Measurements from ENCODE around the gene ZC3H7A.
"Not testable (repeated sequence)": the region's sequence is repeated elsewhere in the genome, so short reads cannot be mapped to it uniquely, and the experiment has no call there.

ZC3H7A gene

DNA sequence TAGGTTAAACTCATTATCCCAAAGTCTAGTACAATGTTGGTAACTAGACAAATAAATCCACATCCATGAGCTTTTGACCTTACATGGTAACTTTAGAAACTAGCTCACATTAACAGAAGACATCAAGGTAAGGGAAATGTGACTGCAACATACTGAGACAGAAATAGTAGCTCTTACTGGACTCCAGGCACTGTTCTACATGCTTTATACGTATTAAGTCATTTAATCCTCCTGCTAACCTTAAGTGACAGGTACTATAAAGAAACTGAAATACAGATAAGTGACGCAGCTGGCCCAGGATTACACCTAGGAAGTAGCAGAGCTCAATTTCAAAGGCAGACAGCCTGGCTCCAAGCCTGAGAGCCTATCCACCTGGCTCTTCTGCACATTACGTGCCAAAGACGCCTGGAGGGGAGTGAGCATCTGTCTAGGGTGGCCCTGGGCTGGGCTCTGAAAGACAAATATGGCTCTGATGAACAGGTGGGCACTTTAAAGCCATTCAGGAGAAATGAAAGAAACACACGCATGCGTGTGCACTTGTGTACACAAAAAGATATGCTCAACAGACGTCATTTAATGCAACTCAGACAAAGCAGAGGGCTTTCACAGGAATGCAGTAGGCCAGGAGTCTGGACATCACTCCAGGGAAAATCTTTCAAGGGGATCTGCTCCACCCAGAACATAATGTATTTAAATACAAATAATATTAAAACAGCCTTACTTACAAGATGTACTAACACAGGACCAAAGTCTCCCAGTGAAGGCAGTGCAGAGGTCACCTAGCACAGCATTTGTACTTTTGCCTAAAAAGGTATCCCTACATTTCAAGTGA lies 4.4 kb downstream of the ZC3H7A start:
- TF ChIP-seq, protein P1, sequence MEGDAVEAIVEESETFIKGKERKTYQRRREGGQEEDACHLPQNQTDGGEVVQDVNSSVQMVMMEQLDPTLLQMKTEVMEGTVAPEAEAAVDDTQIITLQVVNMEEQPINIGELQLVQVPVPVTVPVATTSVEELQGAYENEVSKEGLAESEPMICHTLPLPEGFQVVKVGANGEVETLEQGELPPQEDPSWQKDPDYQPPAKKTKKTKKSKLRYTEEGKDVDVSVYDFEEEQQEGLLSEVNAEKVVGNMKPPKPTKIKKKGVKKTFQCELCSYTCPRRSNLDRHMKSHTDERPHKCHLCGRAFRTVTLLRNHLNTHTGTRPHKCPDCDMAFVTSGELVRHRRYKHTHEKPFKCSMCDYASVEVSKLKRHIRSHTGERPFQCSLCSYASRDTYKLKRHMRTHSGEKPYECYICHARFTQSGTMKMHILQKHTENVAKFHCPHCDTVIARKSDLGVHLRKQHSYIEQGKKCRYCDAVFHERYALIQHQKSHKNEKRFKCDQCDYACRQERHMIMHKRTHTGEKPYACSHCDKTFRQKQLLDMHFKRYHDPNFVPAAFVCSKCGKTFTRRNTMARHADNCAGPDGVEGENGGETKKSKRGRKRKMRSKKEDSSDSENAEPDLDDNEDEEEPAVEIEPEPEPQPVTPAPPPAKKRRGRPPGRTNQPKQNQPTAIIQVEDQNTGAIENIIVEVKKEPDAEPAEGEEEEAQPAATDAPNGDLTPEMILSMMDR (IDR thresholded peaks at IDR 0.05; ENCODE audit: low read depth, low read length, missing control alignments): no peak
- Histone ChIP-seq H3K4me3 (ENCODE audit: low read depth, low read length) (no peak overlapping the region), H3K36me3 (replicated peaks) (peaks cover 9% of the 10 kb centered on the region), H3K27ac (no peak overlapping the region), H3K27me3 (replicated peaks) (no peaks in the 10 kb centered on the region)
- in situ Hi-C loops (cut with HindIII; ENCODE audit: low pct_ligation_motif_present, low sequenced_read_pairs): no loop called here
- no peak for DNase-seq

DNA sequence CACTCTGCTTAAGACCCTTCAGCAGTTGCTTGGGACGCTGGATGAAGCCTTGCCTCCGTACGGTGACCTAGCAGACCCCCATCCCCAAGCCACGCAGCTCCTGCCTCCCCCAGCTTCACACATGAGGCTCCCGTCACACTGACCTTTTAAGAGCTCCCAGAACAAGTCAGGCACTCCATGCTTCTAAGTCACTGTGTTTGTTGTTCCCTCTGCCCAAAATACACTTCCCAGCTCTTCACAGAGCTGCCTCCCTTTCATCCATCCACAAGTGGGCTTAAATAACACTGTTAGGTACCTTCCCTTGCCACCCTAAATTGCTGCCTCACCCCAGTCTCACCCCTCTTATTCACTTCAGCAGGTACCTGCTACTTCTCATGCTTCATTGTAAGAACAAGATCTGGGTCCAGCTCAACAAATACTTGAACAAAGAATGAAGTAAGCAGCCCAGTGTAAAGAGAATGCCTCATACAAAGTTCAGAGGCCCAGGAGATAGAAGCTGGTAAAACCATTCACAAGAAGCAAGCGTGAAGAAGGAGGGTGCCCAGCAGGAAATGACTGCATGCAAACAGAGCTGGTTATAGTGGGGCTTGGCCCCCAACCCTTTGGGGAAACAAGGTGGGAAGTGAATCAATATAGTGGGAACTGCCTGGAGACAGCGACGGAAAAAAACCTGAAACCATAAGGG lies 5.8 kb downstream of the ZC3H7A start:
- no peak overlapping the region for H3K4me3 ChIP-seq (ENCODE audit: low read depth, low read length)
- TF ChIP-seq, protein P1 (IDR thresholded peaks at IDR 0.05; ENCODE audit: low read depth, low read length, missing control alignments): no peak
- H3K36me3 ChIP-seq (replicated peaks): peaks cover 9% of the 10 kb centered on the region
- no peak for DNase-seq
- no peaks in the 10 kb centered on the region for H3K27me3 ChIP-seq (replicated peaks)
- in situ Hi-C loops (cut with HindIII; ENCODE audit: low pct_ligation_motif_present, low sequenced_read_pairs): no loop called here
- no peak overlapping the region for H3K27ac ChIP-seq

DNA sequence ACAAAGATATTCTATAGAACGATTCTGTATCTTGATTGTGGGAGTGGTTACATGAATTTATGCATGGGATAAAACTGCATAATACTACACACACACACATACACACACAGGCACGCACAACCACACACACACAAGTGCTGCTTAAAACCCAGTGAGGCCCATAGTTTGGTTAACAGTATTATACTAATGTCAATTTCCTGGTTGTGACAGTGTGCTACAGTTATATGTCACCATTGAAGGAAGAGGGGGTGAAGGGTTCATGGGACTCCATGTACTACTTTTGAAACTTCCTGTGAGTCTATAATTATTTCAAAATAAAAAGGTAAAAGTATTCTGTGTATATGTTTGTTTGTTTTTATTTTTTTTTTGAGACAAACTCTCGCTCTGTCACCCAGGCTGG lies 8.1 kb downstream of the ZC3H7A start:
- in situ Hi-C loops (cut with HindIII; ENCODE audit: low pct_ligation_motif_present, low sequenced_read_pairs): no loop called here

GRCh38 chr16:11784980-11785599 lies 12.0 kb downstream of the ZC3H7A start:
- H3K36me3 ChIP-seq (replicated peaks); H3K27ac ChIP-seq; DNase-seq; H3K27me3 ChIP-seq (replicated peaks); H3K4me3 ChIP-seq (ENCODE audit: low read depth, low read length); in situ Hi-C loops (cut with HindIII; ENCODE audit: low pct_ligation_motif_present, low sequenced_read_pairs): not testable (repeated sequence)

More for the DNA sequence above, 8.1 kb downstream of the ZC3H7A start:
- no peak for DNase-seq
- no peak overlapping the region for H3K27ac ChIP-seq
- no peak overlapping the region for H3K4me3 ChIP-seq (ENCODE audit: low read depth, low read length)
- TF ChIP-seq, protein P1 (IDR thresholded peaks at IDR 0.05; ENCODE audit: low read depth, low read length, missing control alignments): no peak
- H3K27me3 ChIP-seq (replicated peaks): no peaks in the 10 kb centered on the region
- peaks cover 3% of the 10 kb centered on the region for H3K36me3 ChIP-seq (replicated peaks)

- H3K36me3 ChIP-seq (replicated peaks); H3K27me3 ChIP-seq (replicated peaks); H3K27ac ChIP-seq; in situ Hi-C loops (cut with HindIII; ENCODE audit: low pct_ligation_motif_present, low sequenced_read_pairs); H3K4me3 ChIP-seq (ENCODE audit: low read depth, low read length); DNase-seq: not testable (repeated sequence)
These were observed 12.7 kb downstream of the ZC3H7A start for GRCh38 chr16:11784381-11784780.

DNA sequence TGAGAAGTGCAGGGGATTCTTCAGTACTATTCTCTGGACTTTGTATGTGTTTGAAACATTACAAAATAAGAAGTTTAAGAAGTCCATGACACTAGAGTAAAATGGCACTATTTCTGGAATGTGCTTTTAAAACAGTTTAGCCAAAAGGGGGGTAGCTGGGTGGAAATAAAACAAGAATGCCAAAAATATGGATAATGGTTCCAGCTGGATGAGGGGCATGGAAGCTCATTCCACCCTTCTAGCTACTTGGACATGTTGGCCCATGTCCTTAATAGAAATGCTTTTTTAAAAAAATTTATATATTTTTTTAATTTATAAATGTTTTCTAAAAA lies 13.1 kb downstream of the ZC3H7A start:
- DNase-seq: no peak
- Histone ChIP-seq H3K27ac (peak overlapping the region; percentile 86), H3K36me3 (replicated peaks) (peaks cover 7% of the 10 kb centered on the region), H3K27me3 (replicated peaks) (no peaks in the 10 kb centered on the region), H3K4me3 (ENCODE audit: low read depth, low read length) (no peak overlapping the region)
- in situ Hi-C loops (cut with HindIII; ENCODE audit: low pct_ligation_motif_present, low sequenced_read_pairs): no loop called here
- TF ChIP-seq, protein P1 (IDR thresholded peaks at IDR 0.05; ENCODE audit: low read depth, low read length, missing control alignments): no peak
